Spinal cord (tissue), 10 donors: ENCODE results near the gene LIMS1. TPM values are rescaled to one million over a fixed set of nuclear protein-coding genes. Genes with fewer than 3 reads are reported as not detected.
A peak's percentile ranks its signal among the peaks of the same experiment; 100 is the strongest.

ENCODE experiments used
- DNase-seq, 6 donors: peaks; one replicate each; pipeline versions ENCODE4 v3.0.0 to v3.0.0-alpha.2; 2013 to 2015; ENCODE audit warnings: low spot score in 6 of 6, low read depth in 4 of 6
- H3K27ac ChIP-seq: one replicate; pipeline ENCODE4 v1.5.1; 2013; ENCODE audit warnings: low read depth, low read length, control low read depth
- H3K27me3 ChIP-seq: one replicate; pipeline ENCODE4 v1.6.1; 2013; ENCODE audit warnings: low read length; ENCODE audit not compliant: control insufficient read depth, insufficient read depth
- H3K36me3 ChIP-seq: one replicate; pipeline ENCODE4 v1.6.1; 2013; ENCODE audit warnings: low read length; ENCODE audit not compliant: control insufficient read depth, insufficient read depth
- H3K4me1 ChIP-seq: one replicate; pipeline ENCODE4 v1.6.1; 2013; ENCODE audit warnings: low read length; ENCODE audit not compliant: control insufficient read depth, insufficient read depth
- H3K4me3 ChIP-seq: one replicate; pipeline ENCODE4 v1.5.1; 2013; ENCODE audit warnings: low read depth, low read length, control low read depth
- H3K9me3 ChIP-seq: one replicate; pipeline ENCODE4 v1.6.1; 2013; ENCODE audit warnings: low read length; ENCODE audit not compliant: control insufficient read depth, insufficient read depth
- WGBS: methylation state at CpG from one replicate; pipeline ENCODE4 v1.1.5; 2013; ENCODE audit warnings: missing lambda C conversion rate; ENCODE audit not compliant: insufficient coverage; 5-methylcytosine and 5-hydroxymethylcytosine counted together
- polyA plus RNA-seq, 2 donors: library from polyadenylated mRNA; unstranded; fragments of 120-200 nt; gene quantifications; one replicate each; pipeline ENCODE4 v1.2.1, GENCODE V29; 2013; ENCODE audit not compliant: insufficient read length in 2 of 2
- total RNA-seq, 2 donors: library from RNA; depleted of rRNA in 1 of 2; stranded (reverse); fragments of 120-200 nt in 1 of 2; fragments of >200 nt in 1 of 2; gene quantifications; one replicate each; pipeline versions ENCODE4 v1.2.3 to v1.2.4, GENCODE V29; 2013 to 2014
- donor health status: healthy.

The LIMS1 gene
- total and polyA plus RNA-seq, 4 donors, result 26.2 to 46.1 (median 38.7) TPM

DNA sequence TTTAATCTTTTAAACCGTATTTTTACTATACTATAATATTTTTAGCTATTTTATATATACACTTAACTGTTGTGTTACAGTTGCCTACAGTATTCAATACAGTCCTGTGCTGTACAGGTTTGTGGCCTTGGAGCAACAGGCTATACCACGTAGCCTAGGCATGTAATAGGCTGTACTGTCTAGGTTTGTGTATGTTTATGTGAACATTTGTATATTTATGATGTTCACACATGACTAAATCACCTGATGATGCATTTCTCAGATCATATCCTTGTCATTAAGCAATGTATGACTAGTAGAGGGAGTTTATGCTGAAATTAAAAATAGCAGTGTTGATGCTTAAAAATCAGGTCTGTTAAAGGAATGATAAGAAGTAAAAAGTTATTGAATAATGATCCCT lies 92.7 kb downstream of the LIMS1 start:
- Histone ChIP-seq H3K4me3 (no peak overlapping the region), H3K4me1 (no peaks in the 10 kb centered on the region), H3K36me3 (no peaks in the 10 kb centered on the region), H3K9me3 (no peaks in the 10 kb centered on the region), H3K27ac (no peak overlapping the region), H3K27me3 (no peaks in the 10 kb centered on the region)
- DNase-seq, result no peak
- no CpG with 5 or more reads among the region's 2 CpGs for WGBS

DNA sequence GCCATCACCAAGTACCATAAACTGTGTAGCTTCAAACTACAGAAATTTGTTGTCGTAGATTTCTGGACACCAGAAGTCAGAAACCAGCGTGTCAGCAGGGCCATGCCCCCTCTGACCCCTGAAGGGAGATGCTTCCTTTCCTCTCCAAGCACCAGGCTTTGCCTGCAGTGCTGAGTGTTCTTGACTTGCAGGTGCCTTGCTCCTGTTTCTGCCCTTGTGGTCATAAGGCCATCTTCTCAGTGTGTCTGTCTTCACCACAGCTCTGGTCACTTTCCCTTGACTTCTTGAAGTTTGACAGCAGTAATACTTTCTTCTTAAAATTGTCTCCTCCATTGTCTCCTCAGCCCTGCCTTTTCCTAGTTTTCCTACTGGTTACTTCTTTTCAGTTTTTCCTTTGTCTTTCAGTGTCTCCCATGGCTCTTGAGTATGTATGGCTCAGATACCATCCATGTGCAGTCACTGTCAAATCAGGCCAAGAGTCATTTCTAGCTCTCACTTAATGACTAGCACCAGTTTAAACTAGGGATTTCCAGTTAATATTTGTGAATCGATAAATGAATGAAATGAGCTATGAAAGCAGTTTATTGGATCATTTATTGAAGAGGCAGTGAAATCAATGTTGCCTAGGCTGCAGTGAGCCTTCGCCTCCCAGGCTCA lies 93.8 kb downstream of the LIMS1 start:
- WGBS, result 90% methylated on average over 3 of the region's 4 CpGs
- no peak overlapping the region for H3K4me3 ChIP-seq
- H3K4me1 ChIP-seq, result no peaks in the 10 kb centered on the region
- H3K27ac ChIP-seq, result no peak overlapping the region
- no peaks in the 10 kb centered on the region for H3K36me3 ChIP-seq
- H3K27me3 ChIP-seq, result no peaks in the 10 kb centered on the region
- no peak for DNase-seq
- no peaks in the 10 kb centered on the region for H3K9me3 ChIP-seq

DNA sequence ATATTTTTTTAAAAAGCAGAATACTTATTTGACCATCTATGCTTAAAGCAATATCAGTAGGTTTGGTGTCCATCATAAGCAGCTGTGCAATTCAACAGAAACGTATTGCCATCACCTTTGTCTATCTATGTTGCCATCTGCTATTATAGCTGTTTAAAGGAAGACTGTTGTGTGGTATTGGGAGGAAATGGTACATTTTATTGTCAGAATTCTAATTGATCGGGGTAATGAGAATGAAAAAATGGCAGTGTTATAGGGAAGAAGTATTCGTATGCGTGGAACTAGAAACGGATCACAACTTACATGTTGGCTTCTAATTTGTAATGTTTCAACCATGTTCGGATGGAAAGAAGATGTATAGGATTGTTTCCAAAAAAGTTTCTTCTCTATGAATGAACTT lies 94.7 kb downstream of the LIMS1 start:
- WGBS, result 99% methylated on average over 5 of the region's 6 CpGs
- H3K36me3 ChIP-seq, result no peaks in the 10 kb centered on the region
- DNase-seq, result no peak
- peaks cover 1% of the 10 kb centered on the region for H3K4me1 ChIP-seq
- no peak overlapping the region for H3K27ac ChIP-seq
- H3K4me3 ChIP-seq, result no peak overlapping the region
- no peaks in the 10 kb centered on the region for H3K9me3 ChIP-seq
- no peaks in the 10 kb centered on the region for H3K27me3 ChIP-seq

DNA sequence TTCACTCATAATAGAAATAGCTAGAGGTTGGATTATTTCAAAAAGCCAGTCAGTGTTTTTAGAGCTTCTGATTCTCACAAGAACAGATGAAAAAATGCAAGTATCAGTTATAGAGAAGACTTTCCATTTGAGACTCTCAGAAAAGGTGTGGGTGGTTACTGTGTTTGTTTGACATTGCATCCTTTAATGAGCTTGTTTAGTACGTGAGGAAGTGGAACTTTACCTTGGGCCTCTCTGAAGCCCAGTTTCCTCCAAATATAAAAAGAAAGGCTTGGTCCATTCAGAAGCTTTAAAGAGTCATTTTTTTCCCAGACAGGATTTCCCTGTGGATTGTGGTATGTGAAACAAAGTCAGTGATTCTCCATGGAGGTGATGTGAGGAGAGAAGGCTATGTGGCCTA lies 95.1 kb downstream of the LIMS1 start:
- DNase-seq, result no peak
- peaks cover 6% of the 10 kb centered on the region for H3K4me1 ChIP-seq
- WGBS, result no CpG with 5 or more reads among the region's 1 CpG
- no peaks in the 10 kb centered on the region for H3K36me3 ChIP-seq
- H3K4me3 ChIP-seq, result no peak overlapping the region
- no peaks in the 10 kb centered on the region for H3K9me3 ChIP-seq
- no peaks in the 10 kb centered on the region for H3K27me3 ChIP-seq
- no peak overlapping the region for H3K27ac ChIP-seq

DNA sequence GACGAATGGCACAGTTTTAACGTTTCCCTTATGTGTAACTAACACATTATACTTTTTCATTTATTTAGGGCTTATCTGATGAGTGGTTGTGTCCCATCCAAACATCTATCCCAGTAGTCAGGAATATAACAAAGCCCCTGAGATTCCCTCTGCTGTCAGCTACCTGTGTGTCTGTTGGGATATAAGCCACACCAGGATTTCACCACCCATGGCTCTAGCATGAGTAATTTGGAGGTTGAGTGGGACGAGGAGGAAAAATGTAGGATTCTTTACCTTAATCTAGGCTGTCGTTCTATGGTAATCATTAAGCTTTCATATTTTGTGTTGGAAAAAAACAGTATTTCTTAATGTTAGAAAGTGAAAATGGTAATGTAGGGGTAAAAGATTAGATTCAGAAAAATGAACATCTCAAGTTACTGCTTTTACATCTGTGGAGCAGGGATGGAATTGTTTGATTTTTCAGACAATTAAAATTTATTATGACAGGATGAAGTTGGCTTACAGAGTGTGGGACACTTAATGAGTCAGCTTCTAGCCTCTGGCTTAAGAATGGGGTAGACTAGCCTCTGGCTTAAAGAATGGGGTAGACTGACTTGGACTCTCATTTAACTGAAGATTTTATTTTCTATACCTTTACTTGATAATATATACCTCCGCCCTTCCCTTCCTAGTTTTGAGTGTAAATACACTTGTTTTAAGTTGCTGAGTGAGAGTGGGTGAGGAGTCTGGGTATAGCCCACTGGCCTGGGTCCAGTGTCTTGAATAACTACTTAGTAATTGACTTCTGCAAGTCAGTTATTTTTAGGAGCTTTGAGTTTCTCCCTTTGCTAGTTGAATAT lies 96.5 kb downstream of the LIMS1 start:
- Histone ChIP-seq H3K27me3 (no peaks in the 10 kb centered on the region), H3K4me3 (no peak overlapping the region), H3K36me3 (no peaks in the 10 kb centered on the region), H3K9me3 (no peaks in the 10 kb centered on the region), H3K4me1 (peaks cover 16% of the 10 kb centered on the region), H3K27ac (no peak overlapping the region)
- no peak for DNase-seq
- 80% methylated on average over 1 of the region's 5 CpGs for WGBS

DNA sequence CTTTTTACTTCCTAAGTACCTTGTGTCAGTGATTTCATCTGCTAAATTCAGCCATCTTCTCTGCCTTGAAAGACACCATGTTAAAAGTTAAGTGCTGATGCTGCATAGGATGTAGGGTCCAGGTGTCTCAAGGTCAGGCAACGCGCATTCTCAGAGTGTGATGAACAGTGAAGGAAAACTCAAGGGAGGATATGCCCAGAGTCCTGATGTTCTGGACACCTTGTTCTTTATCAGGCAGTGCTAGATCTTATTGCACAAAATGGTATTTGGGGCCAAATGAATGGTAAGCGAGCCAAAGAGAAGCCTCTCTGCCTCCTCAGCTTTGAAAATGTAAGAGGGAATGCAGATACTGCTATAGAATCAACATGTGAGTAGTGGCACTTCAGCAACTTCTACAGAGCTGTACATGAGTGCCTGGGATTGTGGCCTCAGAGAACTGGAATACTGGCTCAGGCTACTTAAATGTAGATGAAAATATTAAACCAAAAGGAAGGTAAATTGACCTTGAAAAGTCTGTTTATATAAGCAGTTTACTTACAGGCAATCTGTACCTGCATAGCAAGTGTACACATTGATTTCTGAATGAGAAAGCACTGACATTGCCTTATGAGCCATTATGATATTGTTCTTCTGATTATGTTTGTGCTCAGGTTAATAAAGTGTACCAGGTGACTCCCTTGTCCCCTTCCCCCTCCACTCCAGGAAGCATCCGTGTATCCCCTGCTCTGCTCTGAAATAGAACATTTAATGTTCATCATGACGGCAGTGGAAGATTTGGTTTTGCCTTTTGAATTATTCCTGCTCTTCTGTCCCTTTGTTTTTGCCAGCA lies 98.3 kb downstream of the LIMS1 start:
- Histone ChIP-seq H3K27me3 (no peaks in the 10 kb centered on the region), H3K36me3 (no peaks in the 10 kb centered on the region), H3K9me3 (no peaks in the 10 kb centered on the region), H3K4me1 (peaks cover 21% of the 10 kb centered on the region), H3K4me3 (no peak overlapping the region), H3K27ac (no peak overlapping the region)
- DNase-seq, result peak in 1 of 6 donors; percentile 55
- 90% methylated on average over 3 of the region's 5 CpGs for WGBS

DNA sequence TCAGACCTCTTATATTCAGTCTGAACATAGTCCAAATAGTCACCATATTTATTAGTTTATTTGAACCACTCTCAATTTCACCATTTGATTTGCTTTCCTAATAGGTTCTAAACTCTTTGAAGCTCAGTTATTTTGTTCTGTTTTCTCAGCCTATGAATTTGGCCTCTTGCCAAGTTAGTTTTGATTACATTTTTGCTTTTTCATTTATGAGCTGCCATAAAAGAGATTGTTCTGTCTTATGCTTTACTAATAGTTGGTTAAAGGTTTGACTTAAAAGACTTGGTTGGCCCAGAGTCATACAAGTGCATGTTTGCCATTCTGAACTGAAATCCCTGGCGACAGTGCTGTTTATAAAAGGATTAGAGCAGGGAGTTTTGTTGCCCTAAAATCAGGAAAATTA lies 99.1 kb downstream of the LIMS1 start:
- Histone ChIP-seq H3K9me3 (no peaks in the 10 kb centered on the region), H3K27ac (peak overlapping the region; percentile 7), H3K4me1 (peaks cover 27% of the 10 kb centered on the region), H3K4me3 (no peak overlapping the region), H3K27me3 (no peaks in the 10 kb centered on the region), H3K36me3 (no peaks in the 10 kb centered on the region)
- no CpG with 5 or more reads among the region's 1 CpG for WGBS
- DNase-seq, result peak in 2 of 6 donors; percentile 51 to 80

DNA sequence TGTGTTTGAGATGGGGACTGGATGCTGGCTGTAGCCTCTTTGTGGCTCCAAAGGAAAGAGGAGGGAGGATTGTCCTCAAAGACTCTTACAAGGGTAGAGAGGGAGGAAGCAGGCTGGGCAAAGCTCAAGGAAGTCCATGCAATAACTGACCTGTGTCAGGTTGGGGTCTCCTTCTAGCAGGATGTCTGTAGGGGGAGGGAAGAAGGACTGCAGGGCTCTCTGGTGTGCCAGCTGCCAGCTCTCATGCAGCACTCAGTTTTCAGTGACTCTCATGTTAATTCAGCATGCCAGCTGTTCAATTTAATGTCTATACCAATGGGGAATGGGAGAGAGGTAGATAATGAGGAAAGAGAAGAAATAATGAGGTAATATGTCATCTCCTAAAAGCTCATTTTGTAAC lies 99.7 kb downstream of the LIMS1 start:
- no peaks in the 10 kb centered on the region for H3K36me3 ChIP-seq
- no peaks in the 10 kb centered on the region for H3K27me3 ChIP-seq
- peaks cover 27% of the 10 kb centered on the region for H3K4me1 ChIP-seq
- peak overlapping the region; percentile 65 for H3K27ac ChIP-seq
- H3K4me3 ChIP-seq, result no peak overlapping the region
- H3K9me3 ChIP-seq, result no peaks in the 10 kb centered on the region
- peak in 2 of 6 donors; percentile 64 to 91 for DNase-seq

DNA sequence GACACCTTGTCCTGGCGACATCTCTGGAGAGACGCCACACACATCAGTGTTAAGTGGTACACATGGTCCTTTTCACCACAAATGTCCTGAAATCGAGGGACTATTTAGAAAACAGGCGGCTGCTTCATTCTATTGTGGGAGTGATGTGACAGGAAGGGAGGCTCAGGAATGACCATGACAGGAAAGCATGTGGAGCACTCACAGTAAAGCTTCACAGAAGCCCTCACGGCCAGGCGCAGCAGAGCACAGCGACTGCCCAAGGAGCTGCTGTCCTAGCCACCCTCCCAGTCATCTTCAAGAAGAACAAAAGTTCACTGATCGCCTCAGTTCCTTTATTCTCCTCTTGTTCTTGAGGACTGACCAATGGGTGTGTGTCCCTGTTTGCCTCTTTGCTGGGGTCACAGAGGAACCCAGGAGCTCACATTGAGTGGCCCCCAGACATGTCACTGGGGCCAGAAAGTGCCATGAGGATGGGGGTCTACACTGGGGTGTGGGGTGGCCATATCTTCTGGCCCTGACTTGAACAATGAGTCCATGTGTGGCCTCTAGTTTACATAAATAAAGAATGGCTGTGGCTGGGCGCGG lies 100.4 kb downstream of the LIMS1 start:
- Histone ChIP-seq H3K9me3 (no peaks in the 10 kb centered on the region), H3K4me3 (no peak overlapping the region), H3K36me3 (no peaks in the 10 kb centered on the region), H3K27ac (peak overlapping the region; percentile 65), H3K4me1 (peaks cover 27% of the 10 kb centered on the region), H3K27me3 (no peaks in the 10 kb centered on the region)
- WGBS, result 57% methylated on average over 8 of the region's 10 CpGs
- no peak for DNase-seq
